Panc1 (cell line): ENCODE measurements around the gene PDE8B. TPM values are rescaled to one million over a fixed set of nuclear protein-coding genes. Genes with fewer than 3 reads are reported as not detected.

Experiments used
- ATAC-seq: fragments of 200-7000 bp; cut with Tn5 transposase; 2 replicates; pipeline ENCODE4 v1.9.1; 2020; ENCODE audit warnings: mild to moderate bottlenecking, moderate library complexity
- BruUV-seq: library from RNA; stranded (reverse); fragments of 400-500 nt; replicated peaks from 2 replicates; lab custom pipeline; 2021; lab: Mats Ljungman, UMichigan
- CTCF ChIA-PET: fragments of 300-600 bp; sonication (Branson Sonifier 250); formaldehyde crosslinking; loops from one replicate; lab custom pipeline; 2022; ENCODE audit warnings: antibody characterized with exemption; lab: Charles Lee
- POLR2A ChIA-PET: fragments of 300-600 bp; sonication (Branson Sonifier 250); formaldehyde crosslinking; loops from one replicate; lab custom pipeline; 2022; ENCODE audit warnings: antibody characterized with exemption; lab: Charles Lee
- DNase-seq: peaks from one replicate; pipeline ENCODE4 v3.0.0-alpha.2; 2010; ENCODE audit warnings: low read depth, low spot score
- H3K27ac ChIP-seq: 2 replicates; pipeline ENCODE4 v1.5.1; 2011; ENCODE audit warnings: mild to moderate bottlenecking, low read length, inconsistent platforms
- H3K27me3 ChIP-seq: fragments of 200-500 bp; sonication (Bioruptor generic); 2 replicates; pipeline ENCODE4 v1.6.0; 2014; ENCODE audit warnings: low read length, inconsistent platforms; ENCODE audit not compliant: control insufficient read depth, insufficient read depth
- H3K36me3 ChIP-seq: fragments of 200-500 bp; sonication (Bioruptor generic); 2 replicates; pipeline ENCODE4 v1.5.1; 2014; ENCODE audit warnings: inconsistent platforms, mild to moderate bottlenecking, low read length, moderate library complexity; ENCODE audit not compliant: control insufficient read depth, insufficient read depth
- H3K4me1 ChIP-seq: 2 replicates; pipeline ENCODE4 v1.5.1; 2011; ENCODE audit warnings: inconsistent platforms, mild to moderate bottlenecking, low read length, moderate library complexity; ENCODE audit not compliant: control insufficient read depth, insufficient read depth
- H3K4me3 ChIP-seq, 2 experiments: 2 replicates each; pipeline ENCODE4 v1.5.1; 2011 to 2012; ENCODE audit warnings: low read depth in 2 of 2, low read length in 2 of 2, mild to moderate bottlenecking in 2 of 2, inconsistent platforms in 1 of 2, moderate library complexity in 1 of 2
- H3K9me3 ChIP-seq: fragments of 200-500 bp; sonication (Bioruptor generic); 2 replicates; pipeline ENCODE4 v1.5.1; 2014; ENCODE audit warnings: low read depth, mild to moderate bottlenecking, inconsistent platforms, low read length, moderate library complexity; ENCODE audit not compliant: control insufficient read depth, insufficient read depth
- CTCF ChIP-seq: fragments of 450-650 bp; IDR thresholded peaks from 2 replicates; pipeline ENCODE4 v1.5.1; 2017; ENCODE audit warnings: mild to moderate bottlenecking
- POLR2AphosphoS5 ChIP-seq: IDR thresholded peaks from 2 replicates; pipeline ENCODE4 v1.6.1; 2012; ENCODE audit warnings: mild to moderate bottlenecking, low read depth, low read length, moderate library complexity
- REST ChIP-seq, 2 experiments: IDR thresholded peaks; 2 replicates each; pipeline ENCODE4 v1.6.1; 2011 to 2012; ENCODE audit warnings: low read depth in 2 of 2, control low read depth in 1 of 2, low read length in 1 of 2, mild to moderate bottlenecking in 1 of 2, moderate library complexity in 1 of 2; ENCODE audit not compliant: insufficient read depth in 1 of 2
- SIN3A ChIP-seq: IDR thresholded peaks from 2 replicates; pipeline ENCODE4 v1.6.1; 2012; ENCODE audit warnings: low read depth, mild to moderate bottlenecking, low read length, moderate library complexity, borderline replicate concordance; ENCODE audit not compliant: insufficient read depth
- TCF7L2 ChIP-seq: IDR thresholded peaks from 2 replicates; pipeline ENCODE4 v1.6.1; 2011; ENCODE audit warnings: mild to moderate bottlenecking, low read depth, low read length, inconsistent platforms
- in situ Hi-C: cut with HindIII; loops from 2 replicates; pipeline ENCODE4 v1.10.0; 2016; ENCODE audit warnings: low sequenced_read_pairs, low pct_unique_long_range_greater_than_20kb
- intact Hi-C: fragments of 100-400 bp; cut with micrococcal nuclease; formaldehyde crosslinking; loops from one replicate; pipeline ENCODE4 v1.10.0; 2022; ENCODE audit not compliant: unreplicated experiment
- total RNA-seq: library from RNA; stranded (reverse); gene quantifications from one replicate; pipeline ENCODE4 v1.2.1, GENCODE V29; 2021; ENCODE audit not compliant: unreplicated experiment

The PDE8B gene
- total RNA-seq, 1 experiment from 2014 or later: 0.62 TPM

GRCh38 chr5:77359231-77359630 is 148.8 kb downstream of the PDE8B start:
- DNase-seq (no peak), ATAC-seq (no peak)
- Histone ChIP-seq H3K4me1 (no peaks in the 10 kb centered on the region), H3K27me3 (no peaks in the 10 kb centered on the region), H3K27ac (no peak overlapping the region), H3K36me3 (no peaks in the 10 kb centered on the region), H3K4me3 (no peak overlapping the region), H3K9me3 (no peaks in the 10 kb centered on the region)
- ChIA-PET CTCF (no interaction called here), POLR2A (no interaction called here)
- in situ Hi-C loops: no loop called here
- BruUV-seq: no TSS peak
- intact Hi-C loops: no loop called here
- no peak for TF ChIP-seq CTCF
- no peak for TF ChIP-seq POLR2AphosphoS5
- TF ChIP-seq TCF7L2: no peak
- no peak for TF ChIP-seq REST (IDR thresholded peaks at IDR 0.05; ENCODE audit: insufficient read depth in 1 of 2, low read depth in 2 of 2, low read length in 1 of 2)
- no peak for TF ChIP-seq SIN3A

- H3K4me3 ChIP-seq: no peak overlapping the region
- no peaks in the 10 kb centered on the region for H3K9me3 ChIP-seq
- ChIA-PET CTCF (no interaction called here), POLR2A (no interaction called here)
- in situ Hi-C loops (no loop called here), intact Hi-C loops (no loop called here)
- H3K36me3 ChIP-seq: no peaks in the 10 kb centered on the region
- ATAC-seq (no peak), DNase-seq (no peak)
- no peak overlapping the region for H3K27ac ChIP-seq
- TF ChIP-seq POLR2AphosphoS5: no peak
- TF ChIP-seq SIN3A: no peak
- TF ChIP-seq REST (IDR thresholded peaks at IDR 0.05; ENCODE audit: insufficient read depth in 1 of 2, low read depth in 2 of 2, low read length in 1 of 2): no peak
- no peak for TF ChIP-seq TCF7L2
- TF ChIP-seq CTCF: no peak
- no TSS peak for BruUV-seq
- no peaks in the 10 kb centered on the region for H3K27me3 ChIP-seq
- no peaks in the 10 kb centered on the region for H3K4me1 ChIP-seq
These were observed 149.9 kb downstream of the PDE8B start for GRCh38 chr5:77360381-77360780.
